ENCODE data around the gene INPP1.

- no peak for TF ChIP-seq POLR2A (IDR thresholded peaks at IDR 0.05)
- TF ChIP-seq, protein P1, sequence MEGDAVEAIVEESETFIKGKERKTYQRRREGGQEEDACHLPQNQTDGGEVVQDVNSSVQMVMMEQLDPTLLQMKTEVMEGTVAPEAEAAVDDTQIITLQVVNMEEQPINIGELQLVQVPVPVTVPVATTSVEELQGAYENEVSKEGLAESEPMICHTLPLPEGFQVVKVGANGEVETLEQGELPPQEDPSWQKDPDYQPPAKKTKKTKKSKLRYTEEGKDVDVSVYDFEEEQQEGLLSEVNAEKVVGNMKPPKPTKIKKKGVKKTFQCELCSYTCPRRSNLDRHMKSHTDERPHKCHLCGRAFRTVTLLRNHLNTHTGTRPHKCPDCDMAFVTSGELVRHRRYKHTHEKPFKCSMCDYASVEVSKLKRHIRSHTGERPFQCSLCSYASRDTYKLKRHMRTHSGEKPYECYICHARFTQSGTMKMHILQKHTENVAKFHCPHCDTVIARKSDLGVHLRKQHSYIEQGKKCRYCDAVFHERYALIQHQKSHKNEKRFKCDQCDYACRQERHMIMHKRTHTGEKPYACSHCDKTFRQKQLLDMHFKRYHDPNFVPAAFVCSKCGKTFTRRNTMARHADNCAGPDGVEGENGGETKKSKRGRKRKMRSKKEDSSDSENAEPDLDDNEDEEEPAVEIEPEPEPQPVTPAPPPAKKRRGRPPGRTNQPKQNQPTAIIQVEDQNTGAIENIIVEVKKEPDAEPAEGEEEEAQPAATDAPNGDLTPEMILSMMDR (IDR thresholded peaks at IDR 0.05), result no peak
Measured at GRCh38 chr2:190409616-190410015, 66.2 kb downstream of the INPP1 start.
